Stimulated activated naive B cell treated with anti-CD40 and anti-IgM and Interleukin-4, amounts not matched to agents 10 μg/mL and 1 μg/mL and 100 μg/mL, for 72 hours (primary cell): ENCODE measurements around the gene EIF4E3.

Experiments
- ATAC-seq, 2 donors: fragments of 150-1000 bp; cut with Tn5 transposase; replicated peaks; 2 replicates each; pipeline ENCODE4 v1.10.0; 2021; ENCODE audit warnings: moderate library complexity in 1 of 2
- DNase-seq: peaks from one replicate; pipeline ENCODE4 v3.0.0; 2021
- H3K27ac Mint-ChIP-seq: one replicate; pipeline ENCODE4 v1.8.0; 2022; ENCODE audit warnings: mild to moderate bottlenecking, mixed read lengths
- H3K27me3 Mint-ChIP-seq, 2 donors: one replicate each; pipeline ENCODE4 v1.8.0; 2022; ENCODE audit warnings: mixed read lengths in 2 of 2
- H3K36me3 Mint-ChIP-seq, 2 donors: one replicate each; pipeline ENCODE4 v1.8.0; 2022; ENCODE audit warnings: mixed read lengths in 2 of 2, mild to moderate bottlenecking in 1 of 2
- H3K4me1 Mint-ChIP-seq, 2 donors: one replicate each; pipeline ENCODE4 v1.8.0; 2022; ENCODE audit warnings: mixed read lengths in 2 of 2, mild to moderate bottlenecking in 1 of 2
- H3K4me3 Mint-ChIP-seq, 2 donors: one replicate each; pipeline ENCODE4 v1.8.0; 2022; ENCODE audit warnings: mild to moderate bottlenecking in 2 of 2, mixed read lengths in 2 of 2, moderate library complexity in 1 of 2
- H3K9me3 Mint-ChIP-seq, 2 donors: one replicate each; pipeline ENCODE4 v1.8.0; 2022; ENCODE audit warnings: mixed read lengths in 2 of 2, mild to moderate bottlenecking in 1 of 2

EIF4E3 gene

GRCh38 chr3:71734881-71735280 is 9.7 kb upstream of the EIF4E3 start:
- peaks cover 1 to 3% of the 10 kb centered on the region in 2 donors for H3K4me1 Mint-ChIP-seq

GRCh38 chr3:71733319-71733718 is 8.1 kb upstream of the EIF4E3 start:
- ATAC-seq = no peak
- no peak overlapping the region for H3K4me3 Mint-ChIP-seq
- H3K4me1 Mint-ChIP-seq = peaks cover 2 to 6% of the 10 kb centered on the region in 2 donors
- peaks cover 0 to 2% of the 10 kb centered on the region in 2 donors for H3K36me3 Mint-ChIP-seq
- peaks cover 30 to 31% of the 10 kb centered on the region in 2 donors for H3K27me3 Mint-ChIP-seq
- no peak overlapping the region for H3K27ac Mint-ChIP-seq
- no peak for DNase-seq
- peaks cover 4 to 7% of the 10 kb centered on the region in 2 donors for H3K9me3 Mint-ChIP-seq

More at GRCh38 chr3:71734881-71735280, 9.7 kb upstream of the EIF4E3 start:
- ATAC-seq (no peak), DNase-seq (no peak)
- peaks cover 4 to 7% of the 10 kb centered on the region in 2 donors for H3K9me3 Mint-ChIP-seq
- no peak overlapping the region for H3K27ac Mint-ChIP-seq
- peaks cover 36% of the 10 kb centered on the region in 2 donors for H3K27me3 Mint-ChIP-seq
- no peak overlapping the region for H3K4me3 Mint-ChIP-seq
- peaks cover 0 to 2% of the 10 kb centered on the region in 2 donors for H3K36me3 Mint-ChIP-seq

GRCh38 chr3:71732637-71733036 is 7.4 kb upstream of the EIF4E3 start:
- peak in 1 of 2 donors; percentile 25 for ATAC-seq
- no peak for DNase-seq
- peaks cover 4 to 7% of the 10 kb centered on the region in 2 donors for H3K9me3 Mint-ChIP-seq
- peaks cover 2 to 6% of the 10 kb centered on the region in 2 donors for H3K4me1 Mint-ChIP-seq
- H3K4me3 Mint-ChIP-seq = no peak overlapping the region
- H3K36me3 Mint-ChIP-seq = peaks cover 0 to 2% of the 10 kb centered on the region in 2 donors
- no peak overlapping the region for H3K27ac Mint-ChIP-seq
- peaks cover 27 to 30% of the 10 kb centered on the region in 2 donors for H3K27me3 Mint-ChIP-seq

GRCh38 chr3:71728632-71729342 is 3.6 kb upstream of the EIF4E3 start:
- Mint-ChIP-seq H3K4me1 (peaks cover 12 to 22% of the 10 kb centered on the region in 2 donors), H3K36me3 (peaks cover 0 to 1% of the 10 kb centered on the region in 2 donors), H3K4me3 (no peak overlapping the region), H3K27ac (no peak overlapping the region), H3K27me3 (peaks cover 17 to 22% of the 10 kb centered on the region in 2 donors), H3K9me3 (no peaks in the 10 kb centered on the region)
- DNase-seq = no peak
- no peak for ATAC-seq

GRCh38 chr3:71726146-71726545 is 944 bp upstream of the EIF4E3 start:
- ATAC-seq (no peak), DNase-seq (no peak)
- H3K9me3 Mint-ChIP-seq = no peaks in the 10 kb centered on the region

GRCh38 chr3:71724584-71725270 is 475 bp downstream of the EIF4E3 start:
- Mint-ChIP-seq H3K4me3 (peak overlapping the region; percentile 81 to 82), H3K27me3 (peaks cover 16 to 33% of the 10 kb centered on the region in 2 donors), H3K9me3 (no peaks in the 10 kb centered on the region), H3K36me3 (peaks cover 0 to 1% of the 10 kb centered on the region in 2 donors), H3K27ac (peak overlapping the region; percentile 62), H3K4me1 (peaks cover 21 to 30% of the 10 kb centered on the region in 2 donors)
- peak; percentile 73 to 78 for ATAC-seq
- DNase-seq = peak; percentile 15

More at GRCh38 chr3:71726146-71726545, 944 bp upstream of the EIF4E3 start:
- Mint-ChIP-seq H3K27me3 (peaks cover 11 to 30% of the 10 kb centered on the region in 2 donors), H3K27ac (no peak overlapping the region), H3K4me1 (peaks cover 21 to 34% of the 10 kb centered on the region in 2 donors), H3K36me3 (peaks cover 0 to 1% of the 10 kb centered on the region in 2 donors), H3K4me3 (peak overlapping the region; percentile 67 to 78)

- Mint-ChIP-seq H3K9me3 (no peaks in the 10 kb centered on the region), H3K4me1 (peaks cover 21 to 29% of the 10 kb centered on the region in 2 donors), H3K36me3 (peaks cover 0 to 1% of the 10 kb centered on the region in 2 donors), H3K27ac (peak overlapping the region; percentile 56), H3K27me3 (peaks cover 16 to 32% of the 10 kb centered on the region in 2 donors), H3K4me3 (peak overlapping the region; percentile 81 to 82)
- ATAC-seq = no peak
- no peak for DNase-seq
Measured at GRCh38 chr3:71724171-71724453, 1.1 kb downstream of the EIF4E3 start.

GRCh38 chr3:71723452-71724170 is 1.6 kb downstream of the EIF4E3 start:
- ATAC-seq = peak in 1 of 2 donors; percentile 24

GRCh38 chr3:71722693-71723092 is 2.5 kb downstream of the EIF4E3 start:
- H3K4me3 Mint-ChIP-seq = no peak overlapping the region
- peaks cover 23 to 29% of the 10 kb centered on the region in 2 donors for H3K4me1 Mint-ChIP-seq
- peaks cover 9 to 22% of the 10 kb centered on the region in 2 donors for H3K27me3 Mint-ChIP-seq
- H3K27ac Mint-ChIP-seq = no peak overlapping the region
- peaks cover 0 to 1% of the 10 kb centered on the region in 2 donors for H3K36me3 Mint-ChIP-seq
- DNase-seq (no peak), ATAC-seq (no peak)
- H3K9me3 Mint-ChIP-seq = no peaks in the 10 kb centered on the region

More at GRCh38 chr3:71723452-71724170, 1.6 kb downstream of the EIF4E3 start:
- Mint-ChIP-seq H3K4me1 (peaks cover 21 to 29% of the 10 kb centered on the region in 2 donors), H3K27ac (no peak overlapping the region), H3K4me3 (peak overlapping the region; percentile 81 to 82), H3K27me3 (peaks cover 13 to 28% of the 10 kb centered on the region in 2 donors), H3K36me3 (peaks cover 0 to 1% of the 10 kb centered on the region in 2 donors), H3K9me3 (no peaks in the 10 kb centered on the region)
- DNase-seq = no peak

GRCh38 chr3:71721651-71722157 is 3.5 kb downstream of the EIF4E3 start:
- Mint-ChIP-seq H3K9me3 (no peaks in the 10 kb centered on the region), H3K4me1 (peaks cover 23 to 29% of the 10 kb centered on the region in 2 donors), H3K27ac (peak overlapping the region; percentile 47), H3K4me3 (no peak overlapping the region), H3K36me3 (peaks cover 0 to 1% of the 10 kb centered on the region in 2 donors), H3K27me3 (peaks cover 9 to 22% of the 10 kb centered on the region in 2 donors)
- no peak for DNase-seq
- ATAC-seq = no peak

- Mint-ChIP-seq H3K36me3 (peaks cover 0 to 1% of the 10 kb centered on the region in 2 donors), H3K27me3 (peaks cover 9 to 22% of the 10 kb centered on the region in 2 donors), H3K4me3 (no peak overlapping the region), H3K9me3 (no peaks in the 10 kb centered on the region), H3K4me1 (peaks cover 23 to 26% of the 10 kb centered on the region in 2 donors), H3K27ac (no peak overlapping the region)
- DNase-seq (no peak), ATAC-seq (no peak)
Measured at GRCh38 chr3:71721002-71721401, 4.2 kb downstream of the EIF4E3 start.

GRCh38 chr3:71718072-71718471 is 7.1 kb downstream of the EIF4E3 start:
- H3K27me3 Mint-ChIP-seq = peaks cover 9 to 16% of the 10 kb centered on the region in 2 donors
- H3K4me1 Mint-ChIP-seq = peaks cover 8 to 11% of the 10 kb centered on the region in 2 donors
- DNase-seq (no peak), ATAC-seq (no peak)
- no peak overlapping the region for H3K4me3 Mint-ChIP-seq
- no peak overlapping the region for H3K27ac Mint-ChIP-seq
- no peaks in the 10 kb centered on the region for H3K36me3 Mint-ChIP-seq
- H3K9me3 Mint-ChIP-seq = no peaks in the 10 kb centered on the region

- Mint-ChIP-seq H3K36me3 (no peaks in the 10 kb centered on the region), H3K4me1 (peaks cover 4 to 5% of the 10 kb centered on the region in 2 donors), H3K27ac (no peak overlapping the region), H3K9me3 (no peaks in the 10 kb centered on the region), H3K27me3 (no peaks in the 10 kb centered on the region), H3K4me3 (no peak overlapping the region)
- ATAC-seq = no peak
- DNase-seq = no peak
Measured at GRCh38 chr3:71714595-71714994, 10.6 kb downstream of the EIF4E3 start.

- ATAC-seq (no peak), DNase-seq (no peak)
- Mint-ChIP-seq H3K9me3 (no peaks in the 10 kb centered on the region), H3K27ac (no peak overlapping the region), H3K4me1 (peaks cover 2 to 5% of the 10 kb centered on the region in 2 donors), H3K27me3 (no peaks in the 10 kb centered on the region), H3K36me3 (no peaks in the 10 kb centered on the region), H3K4me3 (no peak overlapping the region)
Measured at GRCh38 chr3:71713041-71713440, 12.2 kb downstream of the EIF4E3 start.
